Stomach smooth muscle (tissue), 2 donors: ENCODE results near the gene SLC25A42.

Experiments used
- H3K27ac ChIP-seq: one replicate; pipeline ENCODE4 v1.7.0; 2013; ENCODE audit warnings: mild to moderate bottlenecking, low read length, inconsistent platforms
- H3K27me3 ChIP-seq, 2 donors: one replicate each; pipeline ENCODE4 v1.7.0; 2013; ENCODE audit warnings: low read length in 2 of 2; ENCODE audit not compliant: insufficient read depth in 2 of 2, control insufficient read depth in 1 of 2
- H3K36me3 ChIP-seq, 2 donors: one replicate each; pipeline ENCODE4 v1.7.0; 2013; ENCODE audit warnings: low read length in 2 of 2; ENCODE audit not compliant: control insufficient read depth in 2 of 2, insufficient read depth in 2 of 2
- H3K4me1 ChIP-seq: one replicate; pipeline ENCODE4 v1.7.0; 2013; ENCODE audit warnings: low read length; ENCODE audit not compliant: control insufficient read depth, insufficient read depth
- H3K4me3 ChIP-seq, 2 donors: one replicate each; pipeline ENCODE4 v1.7.0; 2013; ENCODE audit warnings: low read length in 2 of 2
- H3K9ac ChIP-seq, 2 donors: one replicate each; pipeline ENCODE4 v1.7.0; 2013; ENCODE audit warnings: low read length in 2 of 2, mild to moderate bottlenecking in 1 of 2
- H3K9me3 ChIP-seq, 2 donors: one replicate each; pipeline ENCODE4 v1.7.0; 2013; ENCODE audit warnings: low read length in 2 of 2; ENCODE audit not compliant: control insufficient read depth in 2 of 2
- donor health status: healthy.
- donor health status: Pancreatic carcinoma.

SLC25A42 gene

GRCh38 chr19:19050104-19050503 lies 13.7 kb upstream of the SLC25A42 start:
- no peak overlapping the region for H3K4me3 ChIP-seq
- H3K9ac ChIP-seq: no peak overlapping the region
- H3K36me3 ChIP-seq: peaks cover 30% of the 10 kb centered on the region in 2 donors
- H3K4me1 ChIP-seq: no peaks in the 10 kb centered on the region
- H3K9me3 ChIP-seq: no peaks in the 10 kb centered on the region
- no peaks in the 10 kb centered on the region for H3K27me3 ChIP-seq
- H3K27ac ChIP-seq: no peak overlapping the region

GRCh38 chr19:19050731-19051130 lies 13.1 kb upstream of the SLC25A42 start:
- Histone ChIP-seq H3K27ac (no peak overlapping the region), H3K4me3 (no peak overlapping the region), H3K36me3 (peaks cover 31 to 32% of the 10 kb centered on the region in 2 donors), H3K9ac (no peak overlapping the region), H3K4me1 (no peaks in the 10 kb centered on the region), H3K27me3 (no peaks in the 10 kb centered on the region), H3K9me3 (no peaks in the 10 kb centered on the region)

GRCh38 chr19:19051478-19052213 lies 12.1 kb upstream of the SLC25A42 start:
- Histone ChIP-seq H3K4me1 (no peaks in the 10 kb centered on the region), H3K27me3 (no peaks in the 10 kb centered on the region), H3K9ac (no peak overlapping the region), H3K27ac (no peak overlapping the region), H3K4me3 (no peak overlapping the region), H3K9me3 (no peaks in the 10 kb centered on the region), H3K36me3 (peaks cover 30 to 32% of the 10 kb centered on the region in 2 donors)

- Histone ChIP-seq H3K36me3 (peaks cover 28 to 37% of the 10 kb centered on the region in 2 donors), H3K27ac (no peak overlapping the region), H3K9ac (no peak overlapping the region)
Measured at GRCh38 chr19:19052921-19053320, 10.9 kb upstream of the SLC25A42 start.

GRCh38 chr19:19053508-19054314 lies 10.1 kb upstream of the SLC25A42 start:
- H3K27ac ChIP-seq: no peak overlapping the region
- peaks cover 28 to 37% of the 10 kb centered on the region in 2 donors for H3K36me3 ChIP-seq
- H3K27me3 ChIP-seq: no peaks in the 10 kb centered on the region
- H3K4me1 ChIP-seq: no peaks in the 10 kb centered on the region
- H3K4me3 ChIP-seq: no peak overlapping the region
- no peaks in the 10 kb centered on the region for H3K9me3 ChIP-seq
- H3K9ac ChIP-seq: no peak overlapping the region

More at GRCh38 chr19:19052921-19053320, 10.9 kb upstream of the SLC25A42 start:
- Histone ChIP-seq H3K4me1 (no peaks in the 10 kb centered on the region), H3K27me3 (no peaks in the 10 kb centered on the region), H3K4me3 (no peak overlapping the region), H3K9me3 (no peaks in the 10 kb centered on the region)

GRCh38 chr19:19054315-19054938 lies 9.4 kb upstream of the SLC25A42 start:
- H3K9ac ChIP-seq: no peak overlapping the region

GRCh38 chr19:19054939-19055440 lies 8.8 kb upstream of the SLC25A42 start:
- Histone ChIP-seq H3K27ac (no peak overlapping the region), H3K4me3 (no peak overlapping the region), H3K9me3 (no peaks in the 10 kb centered on the region), H3K4me1 (no peaks in the 10 kb centered on the region), H3K27me3 (no peaks in the 10 kb centered on the region), H3K9ac (no peak overlapping the region), H3K36me3 (peaks cover 28 to 40% of the 10 kb centered on the region in 2 donors)

More at GRCh38 chr19:19054315-19054938, 9.4 kb upstream of the SLC25A42 start:
- no peak overlapping the region for H3K4me3 ChIP-seq
- no peaks in the 10 kb centered on the region for H3K27me3 ChIP-seq
- H3K4me1 ChIP-seq: no peaks in the 10 kb centered on the region
- H3K27ac ChIP-seq: no peak overlapping the region
- peaks cover 28 to 37% of the 10 kb centered on the region in 2 donors for H3K36me3 ChIP-seq
- no peaks in the 10 kb centered on the region for H3K9me3 ChIP-seq

GRCh38 chr19:19055701-19056100 lies 8.1 kb upstream of the SLC25A42 start:
- no peak overlapping the region for H3K9ac ChIP-seq
- no peak overlapping the region for H3K27ac ChIP-seq
- H3K9me3 ChIP-seq: no peaks in the 10 kb centered on the region
- peaks cover 28 to 38% of the 10 kb centered on the region in 2 donors for H3K36me3 ChIP-seq
- H3K27me3 ChIP-seq: no peaks in the 10 kb centered on the region
- no peaks in the 10 kb centered on the region for H3K4me1 ChIP-seq
- H3K4me3 ChIP-seq: no peak overlapping the region

- H3K4me1 ChIP-seq: no peaks in the 10 kb centered on the region
- H3K27ac ChIP-seq: no peak overlapping the region
- no peaks in the 10 kb centered on the region for H3K27me3 ChIP-seq
- H3K9ac ChIP-seq: no peak overlapping the region
- H3K9me3 ChIP-seq: no peaks in the 10 kb centered on the region
- no peak overlapping the region for H3K4me3 ChIP-seq
- peaks cover 24 to 32% of the 10 kb centered on the region in 2 donors for H3K36me3 ChIP-seq
Measured at GRCh38 chr19:19056636-19057275, 7.0 kb upstream of the SLC25A42 start.

- H3K4me3 ChIP-seq: no peak overlapping the region
- H3K36me3 ChIP-seq: peaks cover 19 to 28% of the 10 kb centered on the region in 2 donors
- H3K27ac ChIP-seq: no peak overlapping the region
- H3K9me3 ChIP-seq: no peaks in the 10 kb centered on the region
- H3K27me3 ChIP-seq: no peaks in the 10 kb centered on the region
- H3K9ac ChIP-seq: no peak overlapping the region
- H3K4me1 ChIP-seq: no peaks in the 10 kb centered on the region
Measured at GRCh38 chr19:19057317-19057716, 6.5 kb upstream of the SLC25A42 start.
